Thyroid gland (tissue), 4 donors: ENCODE results near the gene BCO1.

ENCODE experiments used
- POLR2A ChIP-seq, 2 donors: fragments of 450-650 bp; IDR thresholded peaks; one replicate each; pipeline ENCODE4 v1.6.1; 2017; ENCODE audit warnings: antibody characterized with exemption in 2 of 2, mild to moderate bottlenecking in 2 of 2, moderate library complexity in 1 of 2
- TF ChIP-seq, protein P1 (sequence below), 6 experiments: fragments of 200-600 bp in 3 of 6; fragments of 450-650 bp in 3 of 6; sonication (generic) in 3 of 6; IDR thresholded peaks; one replicate each; pipeline ENCODE4 v1.5.1; 2016 to 2019; ENCODE audit warnings: antibody characterized with exemption in 6 of 6, mild to moderate bottlenecking in 2 of 6, inconsistent platforms in 1 of 6, moderate library complexity in 1 of 6

DNA sequence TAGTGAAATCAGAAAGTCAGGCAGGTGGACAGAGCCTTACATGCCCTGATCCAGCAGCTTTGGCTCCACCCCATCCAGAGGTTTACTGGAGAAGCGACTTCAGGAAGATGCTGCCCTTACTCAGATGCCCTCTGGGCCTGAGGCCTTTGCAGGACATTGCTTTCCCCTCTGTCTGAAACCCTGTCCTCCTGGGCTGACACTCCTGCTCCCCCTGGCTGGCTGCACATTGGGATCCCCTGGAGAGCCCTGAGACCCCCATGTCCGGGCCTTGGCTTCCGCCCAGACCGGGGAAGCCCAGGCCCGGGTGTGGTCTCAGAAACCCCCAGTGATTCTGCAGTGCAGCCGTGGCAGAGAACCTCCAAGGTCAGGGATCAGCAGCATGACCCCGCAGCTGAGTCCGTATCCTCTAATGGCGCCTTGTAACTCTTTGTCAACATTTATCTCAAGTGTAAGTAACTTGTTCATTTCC lies 36.6 kb downstream of the BCO1 start:
- TF ChIP-seq POLR2A (IDR thresholded peaks at IDR 0.05): no peak
- TF ChIP-seq, protein P1, sequence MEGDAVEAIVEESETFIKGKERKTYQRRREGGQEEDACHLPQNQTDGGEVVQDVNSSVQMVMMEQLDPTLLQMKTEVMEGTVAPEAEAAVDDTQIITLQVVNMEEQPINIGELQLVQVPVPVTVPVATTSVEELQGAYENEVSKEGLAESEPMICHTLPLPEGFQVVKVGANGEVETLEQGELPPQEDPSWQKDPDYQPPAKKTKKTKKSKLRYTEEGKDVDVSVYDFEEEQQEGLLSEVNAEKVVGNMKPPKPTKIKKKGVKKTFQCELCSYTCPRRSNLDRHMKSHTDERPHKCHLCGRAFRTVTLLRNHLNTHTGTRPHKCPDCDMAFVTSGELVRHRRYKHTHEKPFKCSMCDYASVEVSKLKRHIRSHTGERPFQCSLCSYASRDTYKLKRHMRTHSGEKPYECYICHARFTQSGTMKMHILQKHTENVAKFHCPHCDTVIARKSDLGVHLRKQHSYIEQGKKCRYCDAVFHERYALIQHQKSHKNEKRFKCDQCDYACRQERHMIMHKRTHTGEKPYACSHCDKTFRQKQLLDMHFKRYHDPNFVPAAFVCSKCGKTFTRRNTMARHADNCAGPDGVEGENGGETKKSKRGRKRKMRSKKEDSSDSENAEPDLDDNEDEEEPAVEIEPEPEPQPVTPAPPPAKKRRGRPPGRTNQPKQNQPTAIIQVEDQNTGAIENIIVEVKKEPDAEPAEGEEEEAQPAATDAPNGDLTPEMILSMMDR (IDR thresholded peaks at IDR 0.05): no peak
